ENCODE data around the gene MADD.
A peak's percentile ranks its signal among the peaks of the same experiment; 100 is the strongest.
"Not testable (repeated sequence)": the region's sequence is repeated elsewhere in the genome, so short reads cannot be mapped to it uniquely, and the experiment has no call there.

The MADD gene

DNA sequence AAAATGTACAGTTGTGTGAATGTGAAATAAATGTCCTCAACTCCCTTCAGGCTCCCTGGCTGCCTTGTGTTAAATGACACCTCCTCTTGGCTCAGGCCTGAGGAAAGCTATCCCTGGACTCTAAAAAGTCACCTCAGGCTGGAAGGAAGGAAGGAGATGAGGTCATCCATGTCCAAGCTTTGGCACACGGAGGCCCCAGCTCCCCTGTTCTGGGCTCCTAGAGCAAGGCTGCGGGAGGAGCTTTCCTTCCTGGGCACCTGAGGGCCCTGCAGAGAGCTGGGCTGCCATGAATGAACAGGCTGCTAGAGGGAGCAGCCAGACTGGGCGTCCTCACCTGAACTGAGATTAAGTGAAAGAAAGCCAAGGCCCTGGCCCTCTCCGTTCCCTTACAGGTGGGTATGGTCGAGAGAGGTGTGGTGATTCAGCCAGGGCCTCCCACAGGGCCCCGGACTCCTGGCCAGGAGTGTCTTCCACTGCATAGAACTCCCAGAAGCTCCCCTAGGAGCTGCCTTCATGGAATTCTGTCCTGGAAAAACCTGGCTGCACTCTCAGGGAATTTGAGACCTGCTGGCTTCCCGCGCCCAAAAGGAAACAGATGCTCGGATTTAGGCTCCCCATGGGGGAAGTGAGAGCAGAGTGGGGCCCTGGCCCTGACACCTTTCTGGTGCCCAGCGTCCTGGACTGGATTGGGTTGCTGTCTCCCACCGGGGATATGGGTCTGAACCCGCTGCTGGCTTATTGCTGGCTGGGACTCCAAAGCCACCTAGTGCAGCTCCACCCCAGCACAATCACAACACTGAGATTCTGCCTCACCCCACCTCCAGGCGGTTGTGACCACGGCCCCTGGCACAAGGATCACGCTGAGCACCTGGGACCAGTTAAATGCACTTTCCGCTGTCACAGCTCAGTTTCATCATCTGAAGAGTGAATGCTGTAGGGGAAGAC lies 60.3 kb downstream of the MADD start:
- peaks cover 34% of the 10 kb centered on the region for H3K36me3 ChIP-seq
- no peaks in the 10 kb centered on the region for H3K27me3 ChIP-seq
- no peaks in the 10 kb centered on the region for H3K9me3 ChIP-seq
- peak overlapping the region; percentile 17; the same call in 1 of the 2 replicates for H3K9ac ChIP-seq
- no peak overlapping the region for H3K27ac ChIP-seq
- H3K4me3 ChIP-seq = no peak overlapping the region
- TF ChIP-seq Cebpa-rat (IDR thresholded peaks at IDR 0.05) = no peak
- H3K4me2 ChIP-seq = 0 out of 2 replicates have a peak overlapping the region, but pooled peaks have one; percentile 0
- H3K4me1 ChIP-seq = peaks cover 45% of the 10 kb centered on the region
- H4K20me1 ChIP-seq = no peaks in the 10 kb centered on the region

DNA sequence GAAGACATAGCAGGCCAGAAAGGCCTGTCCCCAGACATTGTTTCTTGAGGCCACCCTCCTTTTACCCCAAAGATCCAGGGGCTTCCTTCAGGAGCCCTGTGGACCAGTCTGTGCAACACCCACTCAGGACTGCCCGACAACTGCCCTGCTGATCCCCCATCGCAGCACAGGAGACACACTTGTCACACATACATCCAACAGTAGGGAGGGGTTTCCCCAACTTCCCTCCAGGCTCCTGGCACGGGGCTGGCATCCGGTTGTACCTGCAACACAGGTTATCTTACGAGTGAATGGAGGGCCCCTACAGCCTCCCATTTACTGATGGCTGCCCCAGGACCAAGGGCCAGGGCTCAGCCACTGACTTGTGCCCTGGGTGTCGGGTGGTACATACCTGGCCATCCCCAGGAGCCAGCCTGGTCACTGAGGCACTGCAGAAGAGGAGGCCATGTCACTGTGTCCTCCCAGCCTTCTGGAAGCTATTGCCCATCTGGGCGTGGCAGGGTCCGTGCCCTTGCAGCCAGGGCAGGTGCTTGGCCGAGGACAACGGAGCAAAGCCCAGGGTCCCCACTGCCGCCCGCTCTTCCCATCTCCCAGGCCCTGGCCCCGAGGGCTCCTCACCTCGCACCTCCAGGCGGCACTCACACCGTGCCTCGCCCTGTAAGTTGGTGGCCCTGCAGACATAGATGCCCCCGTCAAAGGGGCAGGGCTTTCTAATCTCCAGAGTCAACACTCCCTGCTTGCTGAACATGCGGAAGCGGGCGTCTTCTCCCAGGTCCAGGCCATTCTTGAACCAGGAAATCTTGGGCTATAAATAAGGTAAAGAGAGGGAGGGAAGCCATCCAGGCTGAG lies 61.7 kb downstream of the MADD start:
- H3K27me3 ChIP-seq = no peaks in the 10 kb centered on the region
- H3K4me1 ChIP-seq = peaks cover 38% of the 10 kb centered on the region
- H3K9me3 ChIP-seq = no peaks in the 10 kb centered on the region
- no peak overlapping the region for H3K4me3 ChIP-seq
- no peak overlapping the region for H3K4me2 ChIP-seq
- H4K20me1 ChIP-seq = no peaks in the 10 kb centered on the region
- peaks cover 34% of the 10 kb centered on the region for H3K36me3 ChIP-seq
- no peak for TF ChIP-seq Cebpa-rat (IDR thresholded peaks at IDR 0.05)
- H3K27ac ChIP-seq = peak overlapping the region; percentile 38; the same call in 1 of the 2 replicates
- H3K9ac ChIP-seq = no peak overlapping the region; the same call in 1 of the 2 replicates

DNA sequence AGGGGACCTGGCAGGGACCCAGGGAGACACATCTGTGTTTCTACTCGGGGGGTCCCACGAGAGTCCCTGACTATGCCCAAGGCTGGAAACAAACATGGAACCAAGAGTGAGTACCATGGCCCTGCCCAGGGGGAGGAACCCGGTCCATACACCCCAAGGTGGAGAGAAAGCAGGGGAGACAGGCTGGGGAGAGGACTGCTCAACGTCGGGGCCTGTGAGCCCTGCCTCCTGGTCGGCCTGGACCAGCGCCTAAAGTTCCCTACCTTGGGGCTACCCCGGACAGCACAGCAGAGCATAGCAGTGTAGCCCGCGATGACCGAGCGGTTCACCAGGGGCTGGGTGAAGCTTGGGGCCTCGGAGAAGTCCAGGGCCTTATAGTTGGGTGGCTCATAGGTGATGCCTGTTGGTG lies 62.4 kb downstream of the MADD start:
- Histone ChIP-seq H3K36me3 (peaks cover 34% of the 10 kb centered on the region), H3K27me3 (no peaks in the 10 kb centered on the region), H4K20me1 (no peaks in the 10 kb centered on the region), H3K4me1 (peaks cover 33% of the 10 kb centered on the region), H3K27ac (peak overlapping the region; percentile 38; the same call in 1 of the 2 replicates), H3K4me3 (no peak overlapping the region), H3K9me3 (no peaks in the 10 kb centered on the region), H3K4me2 (no peak overlapping the region), H3K9ac (no peak overlapping the region; the same call in 1 of the 2 replicates)
- TF ChIP-seq Cebpa-rat (IDR thresholded peaks at IDR 0.05) = no peak

DNA sequence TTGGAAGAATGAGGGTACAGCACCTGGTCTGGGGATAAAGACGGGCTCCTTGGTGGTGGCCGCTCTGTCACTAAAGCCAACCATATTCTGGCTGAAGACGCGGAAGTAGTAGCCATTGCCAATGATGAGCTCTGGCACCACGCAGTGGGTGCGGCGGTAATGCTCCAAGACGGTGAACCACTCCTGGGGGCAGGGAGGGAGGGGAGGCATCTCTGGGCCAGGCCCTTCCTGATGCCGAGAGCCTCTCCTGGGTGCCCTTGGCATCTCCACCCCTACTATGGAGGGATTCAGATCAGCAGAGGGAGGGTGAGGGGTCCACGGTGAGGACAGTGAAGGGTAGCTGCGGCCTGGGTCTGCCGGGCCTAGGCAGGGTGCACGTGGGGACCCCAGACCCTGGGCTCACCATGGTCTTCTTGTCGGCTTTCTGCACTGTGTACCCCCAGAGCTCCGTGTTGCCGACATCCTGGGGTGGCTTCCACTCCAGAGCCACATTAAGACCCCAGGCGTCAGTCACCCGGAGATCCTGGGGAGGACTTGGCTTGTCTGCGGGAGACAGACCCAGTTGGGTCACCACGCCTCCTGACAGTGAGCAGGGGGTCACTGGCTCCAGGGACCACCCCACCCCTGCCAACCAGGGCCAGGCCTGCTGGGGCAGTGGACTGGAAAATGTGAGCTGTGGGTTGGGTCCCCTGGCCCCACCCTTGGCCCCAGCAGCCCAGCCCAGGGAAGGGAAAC lies 63.0 kb downstream of the MADD start:
- Histone ChIP-seq H3K9ac (no peak overlapping the region), H3K4me2 (no peak overlapping the region), H3K9me3 (no peaks in the 10 kb centered on the region), H3K4me3 (no peak overlapping the region), H3K27ac (no peak overlapping the region; the same call in 1 of the 2 replicates), H3K36me3 (peaks cover 34% of the 10 kb centered on the region), H4K20me1 (no peaks in the 10 kb centered on the region), H3K27me3 (no peaks in the 10 kb centered on the region), H3K4me1 (peaks cover 27% of the 10 kb centered on the region)
- TF ChIP-seq Cebpa-rat (IDR thresholded peaks at IDR 0.05) = no peak

DNA sequence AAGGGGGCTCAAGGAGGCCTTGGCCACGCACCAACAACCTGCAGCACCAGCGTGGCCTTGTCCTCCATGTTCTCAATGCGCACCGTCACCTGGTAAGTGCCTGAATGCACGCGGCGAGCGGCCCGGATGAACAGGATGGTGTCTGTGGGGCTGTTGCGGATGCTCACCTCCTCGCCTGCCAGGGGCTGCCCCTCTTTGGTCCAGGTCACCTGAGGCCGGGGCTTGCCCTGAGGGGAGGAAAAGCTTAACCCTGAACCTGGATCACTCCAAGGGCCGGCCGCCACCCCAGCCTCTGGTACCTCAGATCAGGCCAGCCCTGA lies 63.6 kb downstream of the MADD start:
- H4K20me1 ChIP-seq = no peaks in the 10 kb centered on the region
- peaks cover 22% of the 10 kb centered on the region for H3K4me1 ChIP-seq
- H3K9ac ChIP-seq = no peak overlapping the region
- H3K27ac ChIP-seq = no peak overlapping the region; the same call in 1 of the 2 replicates
- H3K36me3 ChIP-seq = peaks cover 34% of the 10 kb centered on the region
- no peaks in the 10 kb centered on the region for H3K27me3 ChIP-seq
- TF ChIP-seq Cebpa-rat (IDR thresholded peaks at IDR 0.05) = no peak
- H3K4me2 ChIP-seq = no peak overlapping the region
- H3K9me3 ChIP-seq = no peaks in the 10 kb centered on the region
- no peak overlapping the region for H3K4me3 ChIP-seq

DNA sequence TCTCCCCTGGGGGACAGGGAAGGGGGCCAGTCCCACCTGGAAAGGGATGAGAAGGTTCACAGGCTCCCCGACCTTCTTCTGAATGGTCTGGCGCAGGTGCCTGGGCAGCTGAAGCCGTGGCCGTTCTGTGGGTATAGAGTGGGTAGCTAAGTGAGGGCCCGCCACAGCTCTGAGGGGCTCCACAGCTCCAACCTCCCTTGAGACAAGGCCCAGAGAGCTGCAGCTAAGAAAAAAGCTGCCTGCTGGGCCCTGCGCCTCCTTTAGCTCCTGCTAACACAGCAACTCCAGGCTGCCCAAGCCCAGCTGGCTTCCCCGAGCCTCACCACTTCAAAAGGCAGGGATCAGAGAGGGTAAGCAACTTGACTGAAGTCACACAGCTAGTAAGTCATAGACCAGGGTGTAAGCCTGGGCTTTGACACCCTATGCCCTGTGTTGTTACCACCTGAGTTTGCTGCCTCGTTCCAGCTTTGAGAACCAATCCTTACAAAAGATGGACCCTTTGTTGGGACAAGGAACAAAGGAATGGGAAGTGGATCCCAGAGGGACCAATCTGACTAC lies 64.0 kb downstream of the MADD start:
- peaks cover 31% of the 10 kb centered on the region for H3K36me3 ChIP-seq
- H3K4me3 ChIP-seq = no peak overlapping the region
- H4K20me1 ChIP-seq = no peaks in the 10 kb centered on the region
- no peak overlapping the region for H3K9ac ChIP-seq
- H3K4me2 ChIP-seq = no peak overlapping the region
- no peaks in the 10 kb centered on the region for H3K27me3 ChIP-seq
- H3K27ac ChIP-seq = no peak overlapping the region
- peaks cover 17% of the 10 kb centered on the region for H3K4me1 ChIP-seq
- H3K9me3 ChIP-seq = no peaks in the 10 kb centered on the region
- TF ChIP-seq Cebpa-rat (IDR thresholded peaks at IDR 0.05) = no peak

DNA sequence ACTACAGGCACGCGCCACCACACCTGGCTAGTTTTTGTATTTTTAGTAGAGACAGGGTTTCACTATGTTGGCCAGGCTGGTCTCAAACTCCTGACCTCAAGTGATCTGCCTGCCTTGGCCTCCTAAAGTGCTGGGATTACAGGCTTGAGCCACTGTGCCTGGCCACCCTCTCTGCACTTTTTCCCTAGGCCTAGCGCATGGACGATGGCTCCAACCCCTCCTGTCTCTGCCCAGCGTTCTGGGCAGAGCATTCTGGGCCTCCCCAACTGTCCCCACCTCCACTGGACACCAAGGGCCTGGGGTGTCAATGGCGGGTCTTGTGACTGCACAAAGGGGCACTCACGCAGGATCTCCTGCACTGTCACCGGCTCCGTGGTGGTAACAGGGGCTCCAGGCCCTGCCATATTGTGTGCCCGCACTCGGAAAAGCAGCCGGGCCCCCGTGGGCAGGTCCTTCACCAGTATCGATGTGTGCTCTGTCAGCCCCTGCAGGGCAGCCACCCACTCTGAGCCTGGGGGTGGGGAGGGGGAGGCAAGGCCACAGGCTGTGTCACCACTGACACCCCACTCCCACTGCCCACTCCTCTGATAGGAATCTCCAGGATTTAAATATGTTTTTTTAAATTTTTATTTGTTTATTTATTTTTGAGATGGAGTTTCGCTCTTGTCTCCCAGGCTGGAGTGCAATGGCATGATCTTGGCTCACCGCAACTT lies 64.9 kb downstream of the MADD start:
- H3K27ac ChIP-seq, H3K4me3 ChIP-seq, H3K27me3 ChIP-seq, H3K9me3 ChIP-seq, H3K4me2 ChIP-seq, H4K20me1 ChIP-seq, H3K9ac ChIP-seq: not testable (repeated sequence)
- Histone ChIP-seq H3K36me3 (peaks cover 22% of the 10 kb centered on the region), H3K4me1 (peaks cover 15% of the 10 kb centered on the region)

DNA sequence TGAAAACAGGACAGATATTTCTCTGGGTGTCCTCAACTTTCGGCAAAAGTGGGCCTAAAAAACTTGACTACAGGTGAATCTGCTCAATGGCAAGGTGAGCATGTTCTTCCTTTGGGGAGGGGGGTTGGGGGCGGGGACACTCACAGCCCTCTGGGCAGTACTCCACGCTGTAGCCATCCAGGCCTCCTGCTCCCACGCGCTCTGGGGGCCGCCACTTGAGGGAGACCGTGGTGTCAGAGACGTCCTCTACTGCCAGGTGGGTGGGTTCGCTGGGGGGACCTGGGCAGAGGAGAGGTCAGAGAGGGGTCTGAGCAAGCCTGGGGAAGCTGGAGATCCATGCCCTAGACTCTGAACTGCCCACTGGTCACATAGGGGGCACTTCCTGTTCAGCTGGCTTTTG lies 65.8 kb downstream of the MADD start:
- no peak for TF ChIP-seq Cebpa-rat (IDR thresholded peaks at IDR 0.05)
- H3K9ac ChIP-seq = no peak overlapping the region
- peaks cover 7% of the 10 kb centered on the region for H3K4me1 ChIP-seq
- no peaks in the 10 kb centered on the region for H4K20me1 ChIP-seq
- no peak overlapping the region for H3K4me3 ChIP-seq
- no peaks in the 10 kb centered on the region for H3K27me3 ChIP-seq
- peaks cover 14% of the 10 kb centered on the region for H3K36me3 ChIP-seq
- H3K27ac ChIP-seq = no peak overlapping the region
- H3K9me3 ChIP-seq = no peaks in the 10 kb centered on the region
- no peak overlapping the region for H3K4me2 ChIP-seq

DNA sequence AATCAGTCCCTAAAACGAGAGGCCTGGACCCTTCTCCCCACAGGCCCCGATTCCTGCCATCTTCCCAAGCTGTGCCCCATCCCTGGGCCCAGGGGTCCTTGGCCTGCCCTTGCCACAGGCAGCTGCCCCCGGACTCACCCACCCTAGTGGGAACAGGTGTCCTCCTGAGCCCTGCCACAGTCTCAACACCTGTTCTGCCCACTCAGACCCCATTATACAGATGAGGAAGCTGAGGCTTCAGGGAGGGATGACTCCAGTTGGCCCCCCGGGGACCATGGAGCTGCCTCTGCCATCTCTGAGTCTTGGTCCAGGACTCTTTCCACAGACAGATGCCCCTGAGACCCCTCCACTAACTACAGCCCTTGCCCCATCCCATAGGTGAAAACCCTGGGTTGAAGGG lies 66.7 kb downstream of the MADD start:
- Histone ChIP-seq H3K4me2 (no peak overlapping the region), H3K27me3 (no peaks in the 10 kb centered on the region), H3K9me3 (no peaks in the 10 kb centered on the region), H3K4me3 (no peak overlapping the region), H3K4me1 (peaks cover 7% of the 10 kb centered on the region), H3K9ac (no peak overlapping the region), H3K36me3 (peaks cover 5% of the 10 kb centered on the region), H4K20me1 (no peaks in the 10 kb centered on the region), H3K27ac (no peak overlapping the region)
- no peak for TF ChIP-seq Cebpa-rat (IDR thresholded peaks at IDR 0.05)

Measured in BLaER1 (cell line).